Ovary (tissue), 3 donors: Measurements from ENCODE around the gene GPER1.

ENCODE experiments used
- EP300 ChIP-seq: sonication (generic); formaldehyde crosslinking; IDR thresholded peaks from one replicate; pipeline ENCODE4 v1.6.1; 2017; ENCODE audit warnings: antibody characterized with exemption
- TF ChIP-seq, protein P1 (sequence below), 3 donors: fragments of 450-650 bp in 2 of 3; fragments of 200-600 bp in 1 of 3; IDR thresholded peaks; one replicate each; pipeline versions ENCODE4 v1.5.1 to v1.8.0; 2016 to 2022; ENCODE audit warnings: antibody characterized with exemption in 3 of 3, mild to moderate bottlenecking in 1 of 3
- donor health status: DM: no; HTN: no; CAD: no.

- TF ChIP-seq, protein P1, sequence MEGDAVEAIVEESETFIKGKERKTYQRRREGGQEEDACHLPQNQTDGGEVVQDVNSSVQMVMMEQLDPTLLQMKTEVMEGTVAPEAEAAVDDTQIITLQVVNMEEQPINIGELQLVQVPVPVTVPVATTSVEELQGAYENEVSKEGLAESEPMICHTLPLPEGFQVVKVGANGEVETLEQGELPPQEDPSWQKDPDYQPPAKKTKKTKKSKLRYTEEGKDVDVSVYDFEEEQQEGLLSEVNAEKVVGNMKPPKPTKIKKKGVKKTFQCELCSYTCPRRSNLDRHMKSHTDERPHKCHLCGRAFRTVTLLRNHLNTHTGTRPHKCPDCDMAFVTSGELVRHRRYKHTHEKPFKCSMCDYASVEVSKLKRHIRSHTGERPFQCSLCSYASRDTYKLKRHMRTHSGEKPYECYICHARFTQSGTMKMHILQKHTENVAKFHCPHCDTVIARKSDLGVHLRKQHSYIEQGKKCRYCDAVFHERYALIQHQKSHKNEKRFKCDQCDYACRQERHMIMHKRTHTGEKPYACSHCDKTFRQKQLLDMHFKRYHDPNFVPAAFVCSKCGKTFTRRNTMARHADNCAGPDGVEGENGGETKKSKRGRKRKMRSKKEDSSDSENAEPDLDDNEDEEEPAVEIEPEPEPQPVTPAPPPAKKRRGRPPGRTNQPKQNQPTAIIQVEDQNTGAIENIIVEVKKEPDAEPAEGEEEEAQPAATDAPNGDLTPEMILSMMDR (IDR thresholded peaks at IDR 0.05): no peak
- TF ChIP-seq EP300: no peak
Measured at GRCh38 chr7:1062296-1063294, 25.3 kb upstream of the GPER1 start.
